HEK293 (cell line): ENCODE results near the gene IARS1.

Source experiments
- CTCF ChIA-PET: fragments of 350-600 bp; formaldehyde crosslinking; extraction: SDS; loops from one replicate; lab custom pipeline; 2021; ENCODE audit warnings: antibody characterized with exemption; lab: Yijun Ruan, JAX
- POLR2A ChIA-PET: fragments of 300-600 bp; formaldehyde crosslinking; extraction: SDS; loops from one replicate; lab custom pipeline; 2020; ENCODE audit warnings: antibody characterized with exemption, inconsistent platforms; lab: Yijun Ruan, JAX
- H3K27ac ChIP-seq: fragments of 200-500 bp; sonication (Bioruptor generic); 2 replicates; pipeline ENCODE4 v1.5.1; 2014; ENCODE audit warnings: low read depth, low read length, control low read depth, inconsistent platforms; ENCODE audit errors: extremely low read depth
- H3K36me3 ChIP-seq, 2 experiments: fragments of 200-500 bp in 1 of 2; sonication (Bioruptor generic) in 1 of 2; 1 replicate in 1 of 2; 2 replicates in 1 of 2; pipeline ENCODE4 v1.5.1; 2014 to 2017; ENCODE audit warnings: inconsistent platforms in 2 of 2, low read length in 2 of 2; ENCODE audit not compliant: control insufficient read depth in 2 of 2, insufficient read depth in 1 of 2
- H3K4me1 ChIP-seq: fragments of 200-500 bp; sonication (Bioruptor generic); 2 replicates; pipeline ENCODE4 v1.5.1; 2014; ENCODE audit warnings: mild to moderate bottlenecking, low read length, inconsistent platforms; ENCODE audit not compliant: control insufficient read depth, insufficient read depth
- H3K4me3 ChIP-seq: 2 replicates; pipeline ENCODE4 v1.5.1; 2011; ENCODE audit warnings: low read depth, mild to moderate bottlenecking, control low read depth, low read length, moderate library complexity
- H3K9me3 ChIP-seq: fragments of 200-500 bp; sonication (Bioruptor generic); 2 replicates; pipeline ENCODE4 v1.5.1; 2014; ENCODE audit warnings: low read depth, low read length, inconsistent platforms; ENCODE audit not compliant: control insufficient read depth, insufficient read depth
- KLF1 ChIP-seq: fragments of 450-650 bp; formaldehyde crosslinking; IDR thresholded peaks from 2 replicates; pipeline ENCODE4 v1.5.1; 2016; ENCODE audit warnings: missing biosample characterization, missing genetic modification characterization
- SCRT2 ChIP-seq: fragments of 450-650 bp; formaldehyde crosslinking; IDR thresholded peaks from 2 replicates; pipeline ENCODE4 v1.5.1; 2016; ENCODE audit warnings: missing biosample characterization, missing genetic modification characterization
- YY2 ChIP-seq: fragments of 450-650 bp; formaldehyde crosslinking; IDR thresholded peaks from 2 replicates; pipeline ENCODE4 v1.5.1; 2016; ENCODE audit warnings: missing biosample characterization, missing genetic modification characterization
- ZBTB1 ChIP-seq: fragments of 450-650 bp; formaldehyde crosslinking; IDR thresholded peaks from 2 replicates; pipeline ENCODE4 v1.5.1; 2016; ENCODE audit warnings: missing biosample characterization, missing genetic modification characterization
- ZBTB20 ChIP-seq: fragments of 450-650 bp; formaldehyde crosslinking; IDR thresholded peaks from 2 replicates; pipeline ENCODE4 v1.5.1; 2016; ENCODE audit warnings: missing biosample characterization, missing genetic modification characterization
- ZFP69B ChIP-seq: fragments of 450-650 bp; formaldehyde crosslinking; IDR thresholded peaks from 2 replicates; pipeline ENCODE4 v1.5.1; 2016; ENCODE audit warnings: missing biosample characterization, missing genetic modification characterization
- ZNF121 ChIP-seq: fragments of 450-650 bp; formaldehyde crosslinking; IDR thresholded peaks from 2 replicates; pipeline ENCODE4 v1.5.1; 2016; ENCODE audit warnings: missing biosample characterization, missing genetic modification characterization
- ZNF133 ChIP-seq: fragments of 450-650 bp; formaldehyde crosslinking; IDR thresholded peaks from 2 replicates; pipeline ENCODE4 v1.5.1; 2016; ENCODE audit warnings: missing biosample characterization, missing genetic modification characterization
- ZNF140 ChIP-seq: fragments of 450-650 bp; formaldehyde crosslinking; IDR thresholded peaks from 2 replicates; pipeline ENCODE4 v1.5.1; 2016; ENCODE audit warnings: missing biosample characterization, missing genetic modification characterization
- ZNF202 ChIP-seq: fragments of 450-650 bp; formaldehyde crosslinking; IDR thresholded peaks from 2 replicates; pipeline ENCODE4 v1.5.1; 2016; ENCODE audit warnings: missing biosample characterization, missing genetic modification characterization, borderline replicate concordance
- ZNF302 ChIP-seq: fragments of 450-650 bp; formaldehyde crosslinking; IDR thresholded peaks from 2 replicates; pipeline ENCODE4 v1.5.1; 2016; ENCODE audit warnings: missing biosample characterization, missing genetic modification characterization, low read depth
- ZNF391 ChIP-seq: fragments of 450-650 bp; formaldehyde crosslinking; IDR thresholded peaks from 2 replicates; pipeline ENCODE4 v1.5.1; 2016; ENCODE audit warnings: low read depth, missing biosample characterization, missing genetic modification characterization, borderline replicate concordance
- ZNF473 ChIP-seq: fragments of 450-650 bp; formaldehyde crosslinking; IDR thresholded peaks from 2 replicates; pipeline ENCODE4 v1.5.1; 2017; ENCODE audit warnings: missing biosample characterization, missing genetic modification characterization
- ZNF510 ChIP-seq: fragments of 450-650 bp; formaldehyde crosslinking; IDR thresholded peaks from 2 replicates; pipeline ENCODE4 v1.5.1; 2018; ENCODE audit warnings: mild to moderate bottlenecking, missing genetic modification characterization, missing biosample characterization; ENCODE audit not compliant: insufficient replicate concordance
- ZNF514 ChIP-seq: fragments of 450-650 bp; formaldehyde crosslinking; IDR thresholded peaks from 2 replicates; pipeline ENCODE4 v1.5.1; 2016; ENCODE audit warnings: missing biosample characterization, missing genetic modification characterization
- ZNF571 ChIP-seq: fragments of 450-650 bp; formaldehyde crosslinking; IDR thresholded peaks from 2 replicates; pipeline ENCODE4 v1.5.0; 2017; ENCODE audit warnings: missing biosample characterization, missing genetic modification characterization
- ZNF777 ChIP-seq: fragments of 450-650 bp; formaldehyde crosslinking; IDR thresholded peaks from 2 replicates; pipeline ENCODE4 v1.5.1; 2017; ENCODE audit warnings: missing biosample characterization, missing genetic modification characterization, borderline replicate concordance
- TF ChIP-seq, protein P1 (sequence below): fragments of 450-650 bp; formaldehyde crosslinking; IDR thresholded peaks from 2 replicates; pipeline ENCODE4 v1.5.1; 2016; ENCODE audit warnings: missing biosample characterization, missing genetic modification characterization, low read depth
- TF ChIP-seq, protein P2 (sequence below): fragments of 450-650 bp; formaldehyde crosslinking; optimal IDR thresholded peaks from 2 replicates; pipeline ENCODE3; 2016; ENCODE audit warnings: missing biosample characterization, mild to moderate bottlenecking, missing genetic modification characterization
- TF ChIP-seq, protein P3 (sequence below): fragments of 450-650 bp; formaldehyde crosslinking; IDR thresholded peaks from 2 replicates; pipeline ENCODE4 v1.5.1; 2016; ENCODE audit warnings: missing biosample characterization, missing genetic modification characterization
- TF ChIP-seq, protein P4 (sequence below): fragments of 450-650 bp; formaldehyde crosslinking; conservative IDR thresholded peaks from 2 replicates; pipeline ENCODE4 v1.5.1; 2016; ENCODE audit warnings: low read depth, missing biosample characterization, missing genetic modification characterization

Gene IARS1

DNA sequence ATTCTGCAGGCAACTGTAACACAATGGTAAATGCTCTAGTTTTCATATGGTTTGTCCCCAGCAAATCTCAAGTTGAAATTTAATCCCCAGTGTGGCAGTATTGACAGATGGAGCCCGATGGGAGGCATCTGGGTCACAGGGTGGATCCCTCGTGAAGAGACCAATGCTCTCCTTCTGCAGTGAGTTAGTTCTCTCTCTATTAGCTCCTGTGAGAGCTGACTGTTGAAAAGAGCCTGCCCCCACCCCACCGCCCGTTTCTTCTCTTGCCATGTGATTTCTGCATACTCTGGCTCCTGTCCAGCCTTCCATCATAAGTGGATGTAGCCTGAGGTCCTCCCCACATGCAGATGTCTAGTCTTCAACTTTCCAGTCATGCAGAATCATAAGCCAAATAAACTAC lies 27.0 kb downstream of the IARS1 start (continued):
- TF ChIP-seq, protein P1, sequence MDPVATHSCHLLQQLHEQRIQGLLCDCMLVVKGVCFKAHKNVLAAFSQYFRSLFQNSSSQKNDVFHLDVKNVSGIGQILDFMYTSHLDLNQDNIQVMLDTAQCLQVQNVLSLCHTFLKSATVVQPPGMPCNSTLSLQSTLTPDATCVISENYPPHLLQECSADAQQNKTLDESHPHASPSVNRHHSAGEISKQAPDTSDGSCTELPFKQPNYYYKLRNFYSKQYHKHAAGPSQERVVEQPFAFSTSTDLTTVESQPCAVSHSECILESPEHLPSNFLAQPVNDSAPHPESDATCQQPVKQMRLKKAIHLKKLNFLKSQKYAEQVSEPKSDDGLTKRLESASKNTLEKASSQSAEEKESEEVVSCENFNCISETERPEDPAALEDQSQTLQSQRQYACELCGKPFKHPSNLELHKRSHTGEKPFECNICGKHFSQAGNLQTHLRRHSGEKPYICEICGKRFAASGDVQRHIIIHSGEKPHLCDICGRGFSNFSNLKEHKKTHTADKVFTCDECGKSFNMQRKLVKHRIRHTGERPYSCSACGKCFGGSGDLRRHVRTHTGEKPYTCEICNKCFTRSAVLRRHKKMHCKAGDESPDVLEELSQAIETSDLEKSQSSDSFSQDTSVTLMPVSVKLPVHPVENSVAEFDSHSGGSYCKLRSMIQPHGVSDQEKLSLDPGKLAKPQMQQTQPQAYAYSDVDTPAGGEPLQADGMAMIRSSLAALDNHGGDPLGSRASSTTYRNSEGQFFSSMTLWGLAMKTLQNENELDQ (tag by site-specific recombination): no peak
- TF ChIP-seq ZNF514 (no peak), ZNF571 (tag by site-specific recombination) (no peak), KLF1 (no peak), ZBTB20 (tag by site-specific recombination) (no peak), ZFP69B (tag by site-specific recombination) (no peak), YY2 (no peak)
- TF ChIP-seq, protein P2, sequence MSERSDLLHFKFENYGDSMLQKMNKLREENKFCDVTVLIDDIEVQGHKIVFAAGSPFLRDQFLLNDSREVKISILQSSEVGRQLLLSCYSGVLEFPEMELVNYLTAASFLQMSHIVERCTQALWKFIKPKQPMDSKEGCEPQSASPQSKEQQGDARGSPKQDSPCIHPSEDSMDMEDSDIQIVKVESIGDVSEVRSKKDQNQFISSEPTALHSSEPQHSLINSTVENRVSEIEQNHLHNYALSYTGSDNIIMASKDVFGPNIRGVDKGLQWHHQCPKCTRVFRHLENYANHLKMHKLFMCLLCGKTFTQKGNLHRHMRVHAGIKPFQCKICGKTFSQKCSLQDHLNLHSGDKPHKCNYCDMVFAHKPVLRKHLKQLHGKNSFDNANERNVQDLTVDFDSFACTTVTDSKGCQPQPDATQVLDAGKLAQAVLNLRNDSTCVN (tag by site-specific recombination): no peak

DNA sequence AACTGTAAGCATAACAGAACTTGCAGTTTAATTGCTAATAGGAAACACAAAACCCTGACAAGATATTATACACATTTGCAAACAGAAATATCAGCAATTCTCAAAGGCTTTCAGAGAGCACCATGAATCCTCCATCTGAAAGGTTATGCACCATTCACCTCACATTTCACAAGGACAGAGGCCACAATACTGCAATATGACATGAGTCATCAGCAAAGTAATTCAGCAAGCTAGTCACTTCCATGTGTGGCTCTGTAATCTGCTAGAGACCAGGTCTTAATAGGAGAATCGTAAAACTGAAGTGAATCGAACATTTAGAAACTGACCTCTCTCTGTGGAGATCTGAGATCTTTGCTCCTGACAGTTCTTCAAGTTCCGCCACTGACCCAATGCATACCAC lies 28.3 kb downstream of the IARS1 start:
- ChIA-PET POLR2A (interaction anchor here (1.9 kb wide), 1 partner anchor 17 kb away, joined by 5 read pairs; no protein-coding TSS in a partner anchor), CTCF (no interaction called here)
- Histone ChIP-seq H3K27ac (no peak overlapping the region), H3K4me1 (no peaks in the 10 kb centered on the region), H3K4me3 (no peak overlapping the region), H3K36me3 (peaks cover 23 to 100% of the 10 kb centered on the region in 2 experiments; a peak in 2 of 3 replicates)
- TF ChIP-seq ZNF302 (tag by site-specific recombination): no peak
- no peak for TF ChIP-seq ZNF202 (tag by site-specific recombination)
- no peak for TF ChIP-seq ZNF121 (tag by site-specific recombination)
- no peak for TF ChIP-seq ZNF777
- TF ChIP-seq ZNF473: no peak
- no peak for TF ChIP-seq SCRT2
- TF ChIP-seq, protein P3, sequence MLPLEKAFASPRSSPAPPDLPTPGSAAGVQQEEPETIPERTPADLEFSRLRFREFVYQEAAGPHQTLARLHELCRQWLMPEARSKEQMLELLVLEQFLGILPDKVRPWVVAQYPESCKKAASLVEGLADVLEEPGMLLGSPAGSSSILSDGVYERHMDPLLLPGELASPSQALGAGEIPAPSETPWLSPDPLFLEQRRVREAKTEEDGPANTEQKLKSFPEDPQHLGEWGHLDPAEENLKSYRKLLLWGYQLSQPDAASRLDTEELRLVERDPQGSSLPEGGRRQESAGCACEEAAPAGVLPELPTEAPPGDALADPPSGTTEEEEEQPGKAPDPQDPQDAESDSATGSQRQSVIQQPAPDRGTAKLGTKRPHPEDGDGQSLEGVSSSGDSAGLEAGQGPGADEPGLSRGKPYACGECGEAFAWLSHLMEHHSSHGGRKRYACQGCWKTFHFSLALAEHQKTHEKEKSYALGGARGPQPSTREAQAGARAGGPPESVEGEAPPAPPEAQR (tag by site-specific recombination): no peak
- TF ChIP-seq ZBTB1 (tag by site-specific recombination): no peak
- TF ChIP-seq, protein P4, sequence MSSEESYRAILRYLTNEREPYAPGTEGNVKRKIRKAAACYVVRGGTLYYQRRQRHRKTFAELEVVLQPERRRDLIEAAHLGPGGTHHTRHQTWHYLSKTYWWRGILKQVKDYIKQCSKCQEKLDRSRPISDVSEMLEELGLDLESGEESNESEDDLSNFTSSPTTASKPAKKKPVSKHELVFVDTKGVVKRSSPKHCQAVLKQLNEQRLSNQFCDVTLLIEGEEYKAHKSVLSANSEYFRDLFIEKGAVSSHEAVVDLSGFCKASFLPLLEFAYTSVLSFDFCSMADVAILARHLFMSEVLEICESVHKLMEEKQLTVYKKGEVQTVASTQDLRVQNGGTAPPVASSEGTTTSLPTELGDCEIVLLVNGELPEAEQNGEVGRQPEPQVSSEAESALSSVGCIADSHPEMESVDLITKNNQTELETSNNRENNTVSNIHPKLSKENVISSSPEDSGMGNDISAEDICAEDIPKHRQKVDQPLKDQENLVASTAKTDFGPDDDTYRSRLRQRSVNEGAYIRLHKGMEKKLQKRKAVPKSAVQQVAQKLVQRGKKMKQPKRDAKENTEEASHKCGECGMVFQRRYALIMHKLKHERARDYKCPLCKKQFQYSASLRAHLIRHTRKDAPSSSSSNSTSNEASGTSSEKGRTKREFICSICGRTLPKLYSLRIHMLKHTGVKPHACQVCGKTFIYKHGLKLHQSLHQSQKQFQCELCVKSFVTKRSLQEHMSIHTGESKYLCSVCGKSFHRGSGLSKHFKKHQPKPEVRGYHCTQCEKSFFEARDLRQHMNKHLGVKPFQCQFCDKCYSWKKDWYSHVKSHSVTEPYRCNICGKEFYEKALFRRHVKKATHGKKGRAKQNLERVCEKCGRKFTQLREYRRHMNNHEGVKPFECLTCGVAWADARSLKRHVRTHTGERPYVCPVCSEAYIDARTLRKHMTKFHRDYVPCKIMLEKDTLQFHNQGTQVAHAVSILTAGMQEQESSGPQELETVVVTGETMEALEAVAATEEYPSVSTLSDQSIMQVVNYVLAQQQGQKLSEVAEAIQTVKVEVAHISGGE: no peak
- TF ChIP-seq ZNF133 (tag by site-specific recombination): no peak
- no peak for TF ChIP-seq ZNF391 (tag by site-specific recombination)
- no peak for TF ChIP-seq ZNF140
- no peak for TF ChIP-seq ZNF510
- TF ChIP-seq, all 188 proteins: peak for 0
- H3K9me3 ChIP-seq: no peaks in the 10 kb centered on the region
